Neural progenitor cell (in vitro differentiated cells): ENCODE measurements around the gene CES3. TPM values are rescaled to one million over a fixed set of nuclear protein-coding genes. Genes with fewer than 3 reads are reported as not detected.
A peak's percentile ranks its signal among the peaks of the same experiment; 100 is the strongest.

Source experiments
- DNase-seq: peaks from one replicate; pipeline ENCODE4 v3.0.0-alpha.2; 2016; ENCODE audit warnings: low spot score
- H2AFZ ChIP-seq: fragments of 200-600 bp; sonication (generic); replicated peaks from 2 replicates; pipeline ENCODE4 v1.6.1; 2016; ENCODE audit warnings: antibody characterized with exemption
- H3F3A ChIP-seq: fragments of 200-600 bp; sonication (generic); 2 replicates; pipeline ENCODE4 v1.6.1; 2016; ENCODE audit warnings: antibody characterized with exemption, low read depth
- H3K27ac ChIP-seq: fragments of 200-600 bp; sonication (generic); 2 replicates; pipeline ENCODE4 v1.5.1; 2016; ENCODE audit warnings: mild to moderate bottlenecking
- H3K27me3 ChIP-seq: fragments of 200-600 bp; sonication (generic); 2 replicates; pipeline ENCODE4 v1.6.1; 2016; ENCODE audit warnings: mild to moderate bottlenecking, moderate library complexity
- H3K36me3 ChIP-seq: fragments of 200-600 bp; sonication (generic); 2 replicates; pipeline ENCODE4 v1.5.1; 2016
- H3K4me1 ChIP-seq: fragments of 200-600 bp; sonication (generic); 2 replicates; pipeline ENCODE4 v1.6.1; 2016; ENCODE audit warnings: mixed run types
- H3K4me2 ChIP-seq: fragments of 200-600 bp; sonication (generic); 2 replicates; pipeline ENCODE4 v1.6.1; 2016
- H3K4me3 ChIP-seq: fragments of 200-600 bp; sonication (generic); 2 replicates; pipeline ENCODE4 v1.5.1; 2016
- H3K79me2 ChIP-seq: fragments of 200-600 bp; sonication (generic); 2 replicates; pipeline ENCODE4 v1.6.1; 2016; ENCODE audit warnings: low read depth
- H3K9ac ChIP-seq: fragments of 200-600 bp; sonication (generic); 2 replicates; pipeline ENCODE4 v1.6.1; 2016
- H3K9me3 ChIP-seq: fragments of 200-600 bp; sonication (generic); 2 replicates; pipeline ENCODE4 v1.5.1; 2016; ENCODE audit warnings: low read depth
- H4K20me1 ChIP-seq: fragments of 200-600 bp; sonication (generic); 2 replicates; pipeline ENCODE4 v1.6.1; 2016; ENCODE audit warnings: low read depth
- H3K27ac Mint-ChIP-seq: 3 replicates; pipeline ENCODE4 v1.8.0; 2021; ENCODE audit warnings: mixed read lengths
- H3K27me3 Mint-ChIP-seq: 2 replicates; pipeline ENCODE4 v1.8.0; 2022; ENCODE audit warnings: low read depth, mild to moderate bottlenecking, inconsistent platforms, moderate library complexity, mixed read lengths; ENCODE audit not compliant: insufficient read depth
- H3K36me3 Mint-ChIP-seq: 3 replicates; pipeline ENCODE4 v1.8.0; 2021; ENCODE audit warnings: mixed read lengths
- H3K4me1 Mint-ChIP-seq: 3 replicates; pipeline ENCODE4 v1.8.0; 2021; ENCODE audit warnings: mixed read lengths
- H3K4me3 Mint-ChIP-seq: 3 replicates; pipeline ENCODE4 v1.8.0; 2021; ENCODE audit warnings: mild to moderate bottlenecking, moderate library complexity, mixed read lengths
- H3K9me3 Mint-ChIP-seq: 3 replicates; pipeline ENCODE4 v1.8.0; 2020; ENCODE audit warnings: mixed read lengths
- CTCF ChIP-seq: fragments of 200-600 bp; sonication (generic); IDR thresholded peaks from 2 replicates; pipeline ENCODE4 v1.5.1; 2017; ENCODE audit warnings: antibody characterized with exemption, mild to moderate bottlenecking
- EZH2 ChIP-seq: fragments of 200-600 bp; sonication (generic); IDR thresholded peaks from 2 replicates; pipeline ENCODE4 v1.6.1; 2017; ENCODE audit warnings: antibody characterized with exemption, mild to moderate bottlenecking, moderate library complexity
- EZH2phosphoT487 ChIP-seq: fragments of 200-600 bp; sonication (generic); IDR thresholded peaks from 2 replicates; pipeline ENCODE4 v1.6.1; 2017; ENCODE audit warnings: antibody characterized with exemption
- total RNA-seq: library from RNA; depleted of rRNA; stranded (reverse); fragments of >200 nt; gene quantifications from 2 replicates; pipeline ENCODE4 v1.2.3, GENCODE V29; 2015; ENCODE audit warnings: low replicate concordance

CES3 gene
- total RNA-seq, 1 donor from 2014 or later = 5.7 TPM

GRCh38 chr16:66961914-66962313, 848 bp downstream of the CES3 start:
- DNase-seq = no peak
- no peak overlapping the region for H3K27ac Mint-ChIP-seq
- no peak overlapping the region for H3K9ac ChIP-seq
- H3K4me3 ChIP-seq = no peak overlapping the region
- H3K4me1 ChIP-seq = no peaks in the 10 kb centered on the region
- H3K4me3 Mint-ChIP-seq = peak overlapping the region; percentile 87
- no peaks in the 10 kb centered on the region for H3K36me3 Mint-ChIP-seq
- no peaks in the 10 kb centered on the region for H3K36me3 ChIP-seq
- H3K9me3 Mint-ChIP-seq = no peaks in the 10 kb centered on the region
- H3K27me3 ChIP-seq = peaks cover 13% of the 10 kb centered on the region
- H3K9me3 ChIP-seq = no peaks in the 10 kb centered on the region
- H3K27me3 Mint-ChIP-seq = peaks cover 12% of the 10 kb centered on the region
- H3K27ac ChIP-seq = no peak overlapping the region
- H3K4me1 Mint-ChIP-seq = peaks cover 12% of the 10 kb centered on the region
- H3K79me2 ChIP-seq = no peaks in the 10 kb centered on the region
- no peaks in the 10 kb centered on the region for H4K20me1 ChIP-seq
- TF ChIP-seq EZH2 (no peak), CTCF (no peak), EZH2phosphoT487 (no peak)
- H3F3A ChIP-seq = no peaks in the 10 kb centered on the region
- no peak overlapping the region for H2AFZ ChIP-seq
- peak overlapping the region; percentile 81 for H3K4me2 ChIP-seq

- Histone ChIP-seq H3K4me2 (no peak overlapping the region), H3F3A (no peaks in the 10 kb centered on the region), H2AFZ (no peak overlapping the region), H3K27ac (no peak overlapping the region), H3K79me2 (no peaks in the 10 kb centered on the region), H3K36me3 (no peaks in the 10 kb centered on the region), H3K4me1 (no peaks in the 10 kb centered on the region), H3K4me3 (no peak overlapping the region), H3K9me3 (no peaks in the 10 kb centered on the region), H3K27me3 (no peaks in the 10 kb centered on the region), H3K9ac (no peak overlapping the region), H4K20me1 (no peaks in the 10 kb centered on the region)
- no peak for DNase-seq
- Mint-ChIP-seq H3K9me3 (no peaks in the 10 kb centered on the region), H3K36me3 (no peaks in the 10 kb centered on the region), H3K4me1 (peaks cover 12% of the 10 kb centered on the region), H3K4me3 (no peak overlapping the region), H3K27me3 (peaks cover 7% of the 10 kb centered on the region), H3K27ac (no peak overlapping the region)
- TF ChIP-seq EZH2phosphoT487 = no peak
- TF ChIP-seq EZH2 = no peak
- no peak for TF ChIP-seq CTCF
Measured at GRCh38 chr16:66964049-66964448, 3.0 kb downstream of the CES3 start.

DNA sequence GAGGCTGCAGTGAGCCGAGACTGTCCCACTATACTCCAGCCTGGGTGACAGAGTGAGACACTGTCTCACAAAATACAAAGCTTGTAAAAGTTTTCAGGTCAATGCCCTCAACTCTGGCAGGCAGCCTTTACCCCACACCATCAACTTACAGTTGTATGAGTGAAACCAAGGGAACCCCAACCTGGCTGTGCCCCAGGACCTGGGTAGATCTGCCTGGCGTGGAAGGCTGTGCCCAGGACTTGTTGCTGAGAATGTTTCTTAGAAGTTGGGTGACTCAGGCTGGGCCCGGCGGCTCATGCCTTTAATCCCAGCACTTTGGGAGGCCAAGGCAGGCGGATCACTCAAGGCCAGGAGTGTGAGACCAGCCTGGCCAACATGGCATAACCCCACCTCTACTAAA, 7.8 kb downstream of the CES3 start:
- no peaks in the 10 kb centered on the region for H3K9me3 Mint-ChIP-seq
- Histone ChIP-seq H3K27ac (no peak overlapping the region), H4K20me1 (no peaks in the 10 kb centered on the region), H2AFZ (no peak overlapping the region), H3K4me2 (no peak overlapping the region), H3K4me1 (no peaks in the 10 kb centered on the region), H3K27me3 (no peaks in the 10 kb centered on the region), H3K4me3 (no peak overlapping the region), H3F3A (no peaks in the 10 kb centered on the region), H3K79me2 (no peaks in the 10 kb centered on the region), H3K36me3 (no peaks in the 10 kb centered on the region), H3K9me3 (no peaks in the 10 kb centered on the region), H3K9ac (no peak overlapping the region)
- TF ChIP-seq CTCF (no peak), EZH2 (no peak), EZH2phosphoT487 (no peak)
- H3K27ac Mint-ChIP-seq = no peak overlapping the region
- H3K4me1 Mint-ChIP-seq = peaks cover 7% of the 10 kb centered on the region
- no peaks in the 10 kb centered on the region for H3K36me3 Mint-ChIP-seq
- no peak overlapping the region for H3K4me3 Mint-ChIP-seq
- DNase-seq = no peak
- H3K27me3 Mint-ChIP-seq = peaks cover 2% of the 10 kb centered on the region
